HEK293 (cell line): ENCODE results near the gene SLC28A1.

Experiments
- CTCF ChIA-PET: fragments of 350-600 bp; formaldehyde crosslinking; extraction: SDS; loops from one replicate; lab custom pipeline; 2021; ENCODE audit warnings: antibody characterized with exemption; lab: Yijun Ruan, JAX
- POLR2A ChIA-PET: fragments of 300-600 bp; formaldehyde crosslinking; extraction: SDS; loops from one replicate; lab custom pipeline; 2020; ENCODE audit warnings: antibody characterized with exemption, inconsistent platforms; lab: Yijun Ruan, JAX
- H3K27ac ChIP-seq: fragments of 200-500 bp; sonication (Bioruptor generic); 2 replicates; pipeline ENCODE4 v1.5.1; 2014; ENCODE audit warnings: low read depth, low read length, control low read depth, inconsistent platforms; ENCODE audit errors: extremely low read depth
- H3K36me3 ChIP-seq, 2 experiments: fragments of 200-500 bp in 1 of 2; sonication (Bioruptor generic) in 1 of 2; 1 replicate in 1 of 2; 2 replicates in 1 of 2; pipeline ENCODE4 v1.5.1; 2014 to 2017; ENCODE audit warnings: inconsistent platforms in 2 of 2, low read length in 2 of 2; ENCODE audit not compliant: control insufficient read depth in 2 of 2, insufficient read depth in 1 of 2
- H3K4me1 ChIP-seq: fragments of 200-500 bp; sonication (Bioruptor generic); 2 replicates; pipeline ENCODE4 v1.5.1; 2014; ENCODE audit warnings: mild to moderate bottlenecking, low read length, inconsistent platforms; ENCODE audit not compliant: control insufficient read depth, insufficient read depth
- H3K4me3 ChIP-seq: 2 replicates; pipeline ENCODE4 v1.5.1; 2011; ENCODE audit warnings: low read depth, mild to moderate bottlenecking, control low read depth, low read length, moderate library complexity
- H3K9me3 ChIP-seq: fragments of 200-500 bp; sonication (Bioruptor generic); 2 replicates; pipeline ENCODE4 v1.5.1; 2014; ENCODE audit warnings: low read depth, low read length, inconsistent platforms; ENCODE audit not compliant: control insufficient read depth, insufficient read depth
- PRDM1 ChIP-seq: fragments of 450-650 bp; formaldehyde crosslinking; IDR thresholded peaks from 2 replicates; pipeline ENCODE4; 2016; ENCODE audit warnings: missing biosample characterization, missing genetic modification characterization
- WT1 ChIP-seq: fragments of 450-650 bp; formaldehyde crosslinking; IDR thresholded peaks from 2 replicates; pipeline ENCODE4 v1.5.1; 2016; ENCODE audit warnings: missing biosample characterization, missing genetic modification characterization
- ZFP3 ChIP-seq: fragments of 450-650 bp; formaldehyde crosslinking; IDR thresholded peaks from 2 replicates; pipeline ENCODE4 v1.5.1; 2016; ENCODE audit warnings: low read depth, missing biosample characterization, missing genetic modification characterization
- ZNF2 ChIP-seq: fragments of 450-650 bp; formaldehyde crosslinking; IDR thresholded peaks from 2 replicates; pipeline ENCODE4 v1.5.1; 2016; ENCODE audit warnings: missing biosample characterization, missing genetic modification characterization
- ZNF214 ChIP-seq: fragments of 450-650 bp; formaldehyde crosslinking; IDR thresholded peaks from 2 replicates; pipeline ENCODE4 v1.5.1; 2017; ENCODE audit warnings: missing biosample characterization, mild to moderate bottlenecking, missing genetic modification characterization, borderline replicate concordance
- ZNF239 ChIP-seq: fragments of 450-650 bp; formaldehyde crosslinking; IDR thresholded peaks from 2 replicates; pipeline ENCODE4 v1.5.1; 2016; ENCODE audit warnings: missing biosample characterization, missing genetic modification characterization
- ZNF324 ChIP-seq: fragments of 450-650 bp; formaldehyde crosslinking; IDR thresholded peaks from 2 replicates; pipeline ENCODE4 v1.5.1; 2016; ENCODE audit warnings: missing biosample characterization, missing genetic modification characterization
- ZNF416 ChIP-seq: fragments of 450-650 bp; formaldehyde crosslinking; IDR thresholded peaks from 2 replicates; pipeline ENCODE4 v1.5.1; 2016; ENCODE audit warnings: missing biosample characterization, missing genetic modification characterization
- ZNF426 ChIP-seq: fragments of 450-650 bp; formaldehyde crosslinking; IDR thresholded peaks from 2 replicates; pipeline ENCODE4 v1.5.1; 2017; ENCODE audit warnings: missing biosample characterization, missing genetic modification characterization, mild to moderate bottlenecking, inconsistent platforms, moderate library complexity
- ZNF549 ChIP-seq: fragments of 450-650 bp; IDR thresholded peaks from 2 replicates; pipeline ENCODE4 v1.5.1; 2018; ENCODE audit warnings: missing biosample characterization, missing genetic modification characterization, mild to moderate bottlenecking, inconsistent platforms, moderate library complexity
- ZNF561 ChIP-seq: fragments of 450-650 bp; IDR thresholded peaks from 2 replicates; pipeline ENCODE4 v1.5.1; 2018; ENCODE audit warnings: missing biosample characterization, missing genetic modification characterization, borderline replicate concordance
- ZNF624 ChIP-seq: fragments of 450-650 bp; formaldehyde crosslinking; IDR thresholded peaks from 2 replicates; pipeline ENCODE4 v1.5.1; 2017; ENCODE audit warnings: missing biosample characterization, missing genetic modification characterization
- ZNF658 ChIP-seq: fragments of 450-650 bp; formaldehyde crosslinking; IDR thresholded peaks from 2 replicates; pipeline ENCODE4; 2016; ENCODE audit warnings: missing biosample characterization, missing genetic modification characterization
- ZNF670 ChIP-seq: fragments of 450-650 bp; formaldehyde crosslinking; IDR thresholded peaks from 2 replicates; pipeline ENCODE4 v1.5.1; 2016; ENCODE audit warnings: missing biosample characterization, missing genetic modification characterization, low read depth
- ZSCAN30 ChIP-seq: fragments of 450-650 bp; IDR thresholded peaks from 2 replicates; pipeline ENCODE4 v1.5.1; 2018; ENCODE audit warnings: missing biosample characterization, mild to moderate bottlenecking, missing genetic modification characterization, moderate library complexity
- ZXDB ChIP-seq: fragments of 450-650 bp; formaldehyde crosslinking; IDR thresholded peaks from 2 replicates; pipeline ENCODE4 v1.5.1; 2016; ENCODE audit warnings: missing biosample characterization, missing genetic modification characterization
- TF ChIP-seq, protein P1 (sequence below): fragments of 450-650 bp; IDR thresholded peaks from 2 replicates; pipeline ENCODE4 v1.5.1; 2018; ENCODE audit warnings: missing biosample characterization, missing genetic modification characterization
- TF ChIP-seq, protein P2 (sequence below): fragments of 450-650 bp; formaldehyde crosslinking; IDR thresholded peaks from 2 replicates; pipeline ENCODE4 v1.5.1; 2016; ENCODE audit warnings: missing biosample characterization, missing genetic modification characterization, borderline replicate concordance
- TF ChIP-seq, protein P3 (sequence below): fragments of 450-650 bp; formaldehyde crosslinking; IDR thresholded peaks from 2 replicates; pipeline ENCODE4 v1.5.1; 2016; ENCODE audit warnings: missing biosample characterization, missing genetic modification characterization
- TF ChIP-seq, protein P4 (sequence below): fragments of 450-650 bp; formaldehyde crosslinking; IDR thresholded peaks from 2 replicates; pipeline ENCODE4 v1.5.1; 2017; ENCODE audit warnings: missing biosample characterization, missing genetic modification characterization

SLC28A1 gene

GRCh38 chr15:84946772-84947489, 62.5 kb downstream of the SLC28A1 start:
- no peaks in the 10 kb centered on the region for H3K36me3 ChIP-seq
- CTCF ChIA-PET: interaction anchor here (0.6 to 2.3 kb wide), 5 partner anchors 8 to 60 kb away, joined by 3 to 11 read pairs (median 5); no protein-coding TSS in a partner anchor
- TF ChIP-seq, protein P1, sequence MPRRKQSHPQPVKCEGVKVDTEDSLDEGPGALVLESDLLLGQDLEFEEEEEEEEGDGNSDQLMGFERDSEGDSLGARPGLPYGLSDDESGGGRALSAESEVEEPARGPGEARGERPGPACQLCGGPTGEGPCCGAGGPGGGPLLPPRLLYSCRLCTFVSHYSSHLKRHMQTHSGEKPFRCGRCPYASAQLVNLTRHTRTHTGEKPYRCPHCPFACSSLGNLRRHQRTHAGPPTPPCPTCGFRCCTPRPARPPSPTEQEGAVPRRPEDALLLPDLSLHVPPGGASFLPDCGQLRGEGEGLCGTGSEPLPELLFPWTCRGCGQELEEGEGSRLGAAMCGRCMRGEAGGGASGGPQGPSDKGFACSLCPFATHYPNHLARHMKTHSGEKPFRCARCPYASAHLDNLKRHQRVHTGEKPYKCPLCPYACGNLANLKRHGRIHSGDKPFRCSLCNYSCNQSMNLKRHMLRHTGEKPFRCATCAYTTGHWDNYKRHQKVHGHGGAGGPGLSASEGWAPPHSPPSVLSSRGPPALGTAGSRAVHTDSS (tag by site-specific recombination): no peak
- TF ChIP-seq ZSCAN30 (tag by site-specific recombination): no peak
- no peak for TF ChIP-seq ZNF624 (tag by site-specific recombination)
- TF ChIP-seq ZNF670 (tag by site-specific recombination): no peak
- no peak for TF ChIP-seq ZNF549 (tag by site-specific recombination)
- TF ChIP-seq ZFP3 (tag by site-specific recombination): no peak
- TF ChIP-seq ZNF561 (tag by site-specific recombination): no peak
- TF ChIP-seq, protein P2, sequence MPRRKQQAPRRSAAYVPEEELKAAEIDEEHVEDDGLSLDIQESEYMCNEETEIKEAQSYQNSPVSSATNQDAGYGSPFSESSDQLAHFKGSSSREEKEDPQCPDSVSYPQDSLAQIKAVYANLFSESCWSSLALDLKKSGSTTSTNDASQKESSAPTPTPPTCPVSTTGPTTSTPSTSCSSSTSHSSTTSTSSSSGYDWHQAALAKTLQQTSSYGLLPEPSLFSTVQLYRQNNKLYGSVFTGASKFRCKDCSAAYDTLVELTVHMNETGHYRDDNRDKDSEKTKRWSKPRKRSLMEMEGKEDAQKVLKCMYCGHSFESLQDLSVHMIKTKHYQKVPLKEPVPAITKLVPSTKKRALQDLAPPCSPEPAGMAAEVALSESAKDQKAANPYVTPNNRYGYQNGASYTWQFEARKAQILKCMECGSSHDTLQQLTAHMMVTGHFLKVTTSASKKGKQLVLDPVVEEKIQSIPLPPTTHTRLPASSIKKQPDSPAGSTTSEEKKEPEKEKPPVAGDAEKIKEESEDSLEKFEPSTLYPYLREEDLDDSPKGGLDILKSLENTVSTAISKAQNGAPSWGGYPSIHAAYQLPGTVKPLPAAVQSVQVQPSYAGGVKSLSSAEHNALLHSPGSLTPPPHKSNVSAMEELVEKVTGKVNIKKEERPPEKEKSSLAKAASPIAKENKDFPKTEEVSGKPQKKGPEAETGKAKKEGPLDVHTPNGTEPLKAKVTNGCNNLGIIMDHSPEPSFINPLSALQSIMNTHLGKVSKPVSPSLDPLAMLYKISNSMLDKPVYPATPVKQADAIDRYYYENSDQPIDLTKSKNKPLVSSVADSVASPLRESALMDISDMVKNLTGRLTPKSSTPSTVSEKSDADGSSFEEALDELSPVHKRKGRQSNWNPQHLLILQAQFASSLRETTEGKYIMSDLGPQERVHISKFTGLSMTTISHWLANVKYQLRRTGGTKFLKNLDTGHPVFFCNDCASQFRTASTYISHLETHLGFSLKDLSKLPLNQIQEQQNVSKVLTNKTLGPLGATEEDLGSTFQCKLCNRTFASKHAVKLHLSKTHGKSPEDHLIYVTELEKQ (tag by site-specific recombination): no peak
- no peak for TF ChIP-seq ZNF426 (tag by site-specific recombination)
- TF ChIP-seq ZNF2 (tag by site-specific recombination): no peak
- no peak for TF ChIP-seq ZNF239 (tag by site-specific recombination)
- TF ChIP-seq ZNF416: no peak
- TF ChIP-seq, protein P3, sequence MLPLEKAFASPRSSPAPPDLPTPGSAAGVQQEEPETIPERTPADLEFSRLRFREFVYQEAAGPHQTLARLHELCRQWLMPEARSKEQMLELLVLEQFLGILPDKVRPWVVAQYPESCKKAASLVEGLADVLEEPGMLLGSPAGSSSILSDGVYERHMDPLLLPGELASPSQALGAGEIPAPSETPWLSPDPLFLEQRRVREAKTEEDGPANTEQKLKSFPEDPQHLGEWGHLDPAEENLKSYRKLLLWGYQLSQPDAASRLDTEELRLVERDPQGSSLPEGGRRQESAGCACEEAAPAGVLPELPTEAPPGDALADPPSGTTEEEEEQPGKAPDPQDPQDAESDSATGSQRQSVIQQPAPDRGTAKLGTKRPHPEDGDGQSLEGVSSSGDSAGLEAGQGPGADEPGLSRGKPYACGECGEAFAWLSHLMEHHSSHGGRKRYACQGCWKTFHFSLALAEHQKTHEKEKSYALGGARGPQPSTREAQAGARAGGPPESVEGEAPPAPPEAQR (tag by site-specific recombination): no peak
- TF ChIP-seq ZNF214 (tag by site-specific recombination): no peak
- no peak for TF ChIP-seq ZNF658 (tag by site-specific recombination)
- TF ChIP-seq, protein P4, sequence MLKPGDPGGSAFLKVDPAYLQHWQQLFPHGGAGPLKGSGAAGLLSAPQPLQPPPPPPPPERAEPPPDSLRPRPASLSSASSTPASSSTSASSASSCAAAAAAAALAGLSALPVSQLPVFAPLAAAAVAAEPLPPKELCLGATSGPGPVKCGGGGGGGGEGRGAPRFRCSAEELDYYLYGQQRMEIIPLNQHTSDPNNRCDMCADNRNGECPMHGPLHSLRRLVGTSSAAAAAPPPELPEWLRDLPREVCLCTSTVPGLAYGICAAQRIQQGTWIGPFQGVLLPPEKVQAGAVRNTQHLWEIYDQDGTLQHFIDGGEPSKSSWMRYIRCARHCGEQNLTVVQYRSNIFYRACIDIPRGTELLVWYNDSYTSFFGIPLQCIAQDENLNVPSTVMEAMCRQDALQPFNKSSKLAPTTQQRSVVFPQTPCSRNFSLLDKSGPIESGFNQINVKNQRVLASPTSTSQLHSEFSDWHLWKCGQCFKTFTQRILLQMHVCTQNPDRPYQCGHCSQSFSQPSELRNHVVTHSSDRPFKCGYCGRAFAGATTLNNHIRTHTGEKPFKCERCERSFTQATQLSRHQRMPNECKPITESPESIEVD (tag by site-specific recombination): no peak
- no peak for TF ChIP-seq PRDM1 (tag by site-specific recombination)
- no peak for TF ChIP-seq ZNF324 (tag by site-specific recombination)
- no peak for TF ChIP-seq ZXDB (tag by site-specific recombination)
- no peak for TF ChIP-seq WT1
- H3K9me3 ChIP-seq: no peaks in the 10 kb centered on the region
- H3K4me3 ChIP-seq: no peak overlapping the region
- H3K27ac ChIP-seq: no peak overlapping the region
- no peaks in the 10 kb centered on the region for H3K4me1 ChIP-seq
- POLR2A ChIA-PET: no interaction called here
